Suppressor macrophage (primary cell): Measurements from ENCODE around the gene ELFN1.
"Not testable (repeated sequence)": the region's sequence is repeated elsewhere in the genome, so short reads cannot be mapped to it uniquely, and the experiment has no call there.

Experiments used
- DNase-seq, 4 experiments: peaks; one replicate each; pipeline ENCODE4 v3.0.0-alpha.2; 2020 to 2022

ELFN1 gene

DNA sequence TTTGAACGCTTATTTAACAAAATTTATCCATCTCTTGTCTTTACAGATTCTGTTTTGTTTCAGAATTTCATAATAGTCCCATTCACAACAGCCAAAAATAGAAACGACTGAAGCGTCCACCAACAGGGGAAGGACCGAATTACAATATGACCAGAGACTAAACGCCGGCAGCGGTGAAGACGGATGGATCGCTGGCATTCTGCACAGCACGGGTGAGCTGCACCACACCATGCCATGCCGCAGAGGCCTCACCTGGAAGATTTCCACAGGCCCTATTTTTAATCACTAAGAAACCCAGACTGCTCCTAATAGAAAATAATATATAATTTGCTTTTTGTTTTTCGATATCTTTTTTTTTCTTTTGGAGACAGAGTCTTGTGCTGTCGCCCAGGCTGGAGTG, 91.0 kb downstream of the ELFN1 start:
- no peak for DNase-seq

DNA sequence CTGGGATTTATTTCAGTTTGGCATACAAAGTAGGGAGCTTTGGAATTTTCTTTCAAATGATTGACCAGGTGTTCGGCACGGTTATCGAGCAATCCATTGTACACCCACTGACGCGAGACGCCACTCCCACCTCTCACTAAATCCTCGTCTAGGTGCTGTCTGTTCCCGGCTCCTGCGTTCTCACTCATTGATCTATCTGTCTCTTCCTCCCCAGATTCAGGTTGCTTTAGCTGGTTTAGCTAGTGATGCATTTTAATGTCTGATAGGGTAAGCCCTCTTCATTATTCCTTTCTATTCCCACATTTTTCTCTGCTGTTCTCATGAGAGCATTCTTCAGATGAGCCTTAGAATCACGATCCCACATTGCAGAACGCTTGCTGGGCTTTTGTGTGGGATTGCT, 91.7 kb downstream of the ELFN1 start:
- no peak for DNase-seq

- DNase-seq: no peak
These were observed 92.3 kb downstream of the ELFN1 start for GRCh38 chr7:1762238-1762945.

- no peak for DNase-seq
These were observed 93.0 kb downstream of the ELFN1 start for GRCh38 chr7:1763033-1763432.

- DNase-seq: not testable (repeated sequence)
These were observed 93.8 kb downstream of the ELFN1 start for GRCh38 chr7:1763911-1764310.

- DNase-seq: no peak
These were observed 95.3 kb downstream of the ELFN1 start for GRCh38 chr7:1765336-1765735.

GRCh38 chr7:1767524-1767923, 97.4 kb downstream of the ELFN1 start:
- peak in 1 of 4 experiments; percentile 16 for DNase-seq

GRCh38 chr7:1768832-1769231, 98.8 kb downstream of the ELFN1 start:
- DNase-seq: no peak

DNA sequence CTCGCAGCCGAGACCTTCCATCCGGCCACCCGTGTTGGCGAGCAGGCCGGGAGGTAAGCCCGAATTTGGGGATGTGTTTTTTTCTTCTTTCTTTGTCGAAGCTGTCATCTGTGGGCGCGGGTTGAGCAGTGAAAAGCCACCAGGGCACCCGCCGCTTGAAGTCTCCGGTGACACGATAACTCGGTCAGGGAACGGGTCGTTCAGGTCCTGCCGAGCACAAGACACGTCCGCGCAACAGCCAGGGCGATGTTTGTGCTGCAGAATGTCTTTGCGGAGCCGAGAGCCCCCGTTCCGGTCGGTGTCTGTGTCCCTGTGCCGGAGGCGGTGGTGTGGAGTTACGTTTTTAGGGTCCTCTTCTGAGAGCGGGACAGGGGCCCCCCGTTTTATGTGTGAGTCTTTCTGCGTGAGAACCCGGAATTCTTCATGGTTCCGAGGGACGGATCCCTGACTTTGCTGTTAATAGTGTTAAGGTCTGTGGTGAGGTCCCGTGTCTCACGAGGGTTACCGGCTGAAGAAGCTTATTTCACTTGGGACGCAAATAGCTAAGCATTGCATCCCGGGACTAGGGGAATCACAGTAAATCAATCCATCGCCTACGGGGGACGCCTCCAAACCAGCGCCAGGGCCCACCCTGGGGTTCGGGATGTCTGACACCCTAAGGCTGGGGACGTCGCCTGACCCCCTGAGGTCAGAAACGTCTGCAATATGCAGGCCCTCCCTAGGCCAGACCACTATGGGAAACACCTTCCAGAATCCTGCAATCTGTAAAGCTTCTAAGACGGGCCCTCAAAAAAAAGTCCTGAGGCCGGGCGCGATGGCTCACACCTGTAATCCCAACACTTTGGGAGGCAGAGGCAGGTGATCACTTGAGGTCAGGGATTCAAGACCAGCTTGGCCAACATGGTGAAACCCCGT, 99.5 kb downstream of the ELFN1 start:
- no peak for DNase-seq

DNA sequence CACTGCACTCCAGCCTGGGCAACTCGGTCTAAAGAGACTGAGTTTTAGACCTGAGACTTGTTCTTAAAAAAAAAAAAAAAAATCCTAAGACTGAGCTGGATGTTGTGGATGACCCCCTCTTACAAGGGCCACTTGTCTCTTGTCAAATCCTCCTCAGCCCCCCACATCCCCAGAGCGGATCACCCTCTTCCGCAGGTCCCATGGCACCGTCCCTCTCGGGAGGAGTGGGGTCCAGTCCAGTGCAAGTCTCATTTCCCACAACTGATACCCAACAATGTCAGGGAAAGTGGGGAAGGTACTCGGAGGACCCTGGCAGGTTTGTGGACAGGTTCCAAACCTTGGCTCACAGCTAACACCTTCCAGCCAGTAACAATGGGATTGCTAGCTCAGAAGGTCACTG, 100.3 kb downstream of the ELFN1 start:
- DNase-seq: no peak

DNA sequence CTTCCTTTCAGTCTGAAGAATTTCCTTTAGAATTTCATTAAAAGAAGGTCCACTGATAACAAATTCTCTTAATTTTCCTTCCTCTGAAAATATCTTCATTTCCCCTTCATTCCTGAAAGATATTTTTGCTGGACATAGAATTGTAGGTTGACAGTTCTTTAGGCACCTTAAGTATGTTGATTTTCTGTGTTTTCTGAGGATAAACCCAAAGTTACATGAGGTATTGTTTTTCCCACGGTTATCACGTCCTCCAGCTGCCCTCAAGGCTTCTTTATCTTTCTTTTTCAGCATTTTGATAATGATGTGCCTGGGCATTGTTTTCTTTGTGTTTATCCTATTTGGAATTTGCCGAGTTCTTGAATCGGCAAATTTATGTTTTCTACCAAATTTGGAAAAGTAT, 105.3 kb downstream of the ELFN1 start:
- DNase-seq: no peak

DNA sequence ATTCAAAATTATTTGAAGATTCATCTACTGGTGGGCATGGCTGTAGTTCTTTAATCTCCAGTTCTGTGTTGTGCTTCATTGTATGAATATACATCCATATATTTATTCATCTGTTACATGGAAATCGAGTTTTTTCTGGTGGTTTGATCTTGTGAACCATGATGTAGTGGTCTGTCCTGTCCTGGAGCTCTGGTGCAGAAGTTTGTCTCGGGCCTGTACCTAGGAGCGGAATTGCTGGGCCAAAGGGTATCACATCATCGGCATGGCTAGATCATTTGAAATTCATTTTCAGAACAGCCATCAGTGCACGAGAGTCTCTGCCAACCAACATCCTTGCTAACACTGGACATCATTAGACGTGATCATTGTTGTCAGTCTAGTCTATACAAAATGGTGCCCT, 107.0 kb downstream of the ELFN1 start:
- no peak for DNase-seq

- no peak for DNase-seq
These were observed 109.4 kb downstream of the ELFN1 start for GRCh38 chr7:1779445-1779844.

DNA sequence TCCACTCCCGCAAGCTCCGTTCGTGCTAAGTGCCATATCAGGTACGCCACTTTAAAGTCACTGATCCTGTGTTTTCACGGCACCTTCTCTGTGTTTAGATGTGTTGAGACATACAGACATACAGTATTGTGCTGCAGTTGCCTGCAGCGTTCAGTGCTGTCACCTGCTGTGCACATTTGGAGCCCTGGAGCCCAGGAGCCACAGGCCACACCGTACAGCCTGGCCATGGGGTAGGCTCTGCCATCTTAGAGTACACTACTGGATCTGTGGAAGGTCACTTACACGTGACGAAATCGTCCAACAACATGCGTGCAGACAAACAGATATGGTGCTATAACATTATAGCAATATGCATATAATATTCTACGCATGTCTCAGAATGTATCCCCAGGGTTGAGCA, 111.3 kb downstream of the ELFN1 start:
- no peak for DNase-seq

- no peak for DNase-seq
These were observed 115.8 kb downstream of the ELFN1 start for GRCh38 chr7:1785839-1786238.

DNA sequence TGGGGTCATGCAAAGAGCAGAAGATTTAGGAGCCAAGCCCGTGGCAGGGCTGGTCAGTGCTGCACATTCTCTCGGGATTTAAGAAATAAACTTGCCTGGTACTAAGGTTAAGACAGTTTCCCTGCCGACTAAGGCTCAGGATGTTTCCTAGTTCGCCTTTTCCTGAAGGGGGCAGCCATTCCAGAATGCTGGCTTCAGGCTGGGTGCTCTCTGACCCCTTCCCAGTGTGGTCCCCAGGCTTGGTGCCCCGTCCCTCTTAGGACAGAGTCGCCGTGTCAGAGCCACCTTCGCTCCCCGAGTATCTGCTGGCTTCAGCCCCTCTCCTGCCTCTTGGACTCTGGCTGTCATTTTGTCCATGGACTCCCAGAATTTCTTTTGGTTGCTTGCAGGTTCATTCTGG, 117.2 kb downstream of the ELFN1 start:
- DNase-seq: no peak

GRCh38 chr7:1787681-1788235, 117.7 kb downstream of the ELFN1 start:
- DNase-seq: no peak

GRCh38 chr7:1794888-1795542, 124.9 kb downstream of the ELFN1 start:
- DNase-seq: peak in 1 of 4 experiments; percentile 26
